HG03558 (cell line): Measurements from ENCODE around the gene GPR39.

Experiments
- ATAC-seq: cut with Tn5 transposase; IDR thresholded peaks from one replicate; pipeline ENCODE4 v1.9.1; 2021; ENCODE audit warnings: moderate number of reproducible peaks; ENCODE audit not compliant: unreplicated experiment; ENCODE audit errors: extremely low read depth

GPR39 gene

GRCh38 chr2:132589111-132589830, 172.7 kb downstream of the GPR39 start:
- no peak for ATAC-seq

- no peak for ATAC-seq
Measured at GRCh38 chr2:132589966-132590365, 173.4 kb downstream of the GPR39 start.

- no peak for ATAC-seq
Measured at GRCh38 chr2:132593171-132593570, 176.6 kb downstream of the GPR39 start.

- no peak for ATAC-seq
Measured at GRCh38 chr2:132595186-132595585, 178.6 kb downstream of the GPR39 start.

- ATAC-seq: no peak
Measured at GRCh38 chr2:132595693-132596092, 179.1 kb downstream of the GPR39 start.

GRCh38 chr2:132597166-132597565, 180.6 kb downstream of the GPR39 start:
- ATAC-seq: no peak

GRCh38 chr2:132597831-132598230, 181.2 kb downstream of the GPR39 start:
- no peak for ATAC-seq

GRCh38 chr2:132598536-132598935, 181.9 kb downstream of the GPR39 start:
- no peak for ATAC-seq

- ATAC-seq: no peak
Measured at GRCh38 chr2:132599556-132599955, 183.0 kb downstream of the GPR39 start.

- ATAC-seq: no peak
Measured at GRCh38 chr2:132604561-132604960, 188.0 kb downstream of the GPR39 start.

GRCh38 chr2:132605236-132606180, 188.9 kb downstream of the GPR39 start:
- ATAC-seq: no peak

GRCh38 chr2:132606649-132607048, 190.0 kb downstream of the GPR39 start:
- no peak for ATAC-seq

- ATAC-seq: no peak
Measured at GRCh38 chr2:132607426-132608090, 191.0 kb downstream of the GPR39 start.

- no peak for ATAC-seq
Measured at GRCh38 chr2:132608311-132608710, 191.7 kb downstream of the GPR39 start.

- ATAC-seq: no peak
Measured at GRCh38 chr2:132609101-132609890, 192.7 kb downstream of the GPR39 start.

- ATAC-seq: no peak
Measured at GRCh38 chr2:132611719-132612118, 195.1 kb downstream of the GPR39 start.

GRCh38 chr2:132615329-132616085, 198.9 kb downstream of the GPR39 start:
- ATAC-seq: no peak

GRCh38 chr2:132617989-132618388, 201.4 kb downstream of the GPR39 start:
- no peak for ATAC-seq

- ATAC-seq: no peak
Measured at GRCh38 chr2:132618734-132619133, 202.1 kb downstream of the GPR39 start.
